ENCODE data around the gene UCP1.
A peak's percentile ranks its signal among the peaks of the same experiment; 100 is the strongest.
"Not testable (repeated sequence)": the region's sequence is repeated elsewhere in the genome, so short reads cannot be mapped to it uniquely, and the experiment has no call there.

Gene UCP1

GRCh38 chr4:140529434-140529833 is 39.3 kb downstream of the UCP1 start:
- no peak for DNase-seq

- peak; percentile 92 to 96 (median 93) for DNase-seq
These were observed 44.7 kb downstream of the UCP1 start, which contains the start of gene ELMOD2 for GRCh38 chr4:140523857-140524742. Gene ELMOD2, plus strand, starts transcription at chr4:140524168. Its CDS starts 1,261 bp downstream, at chr4:140525429.

- DNase-seq, result no peak
These were observed 45.3 kb downstream of the UCP1 start for GRCh38 chr4:140523370-140523856.

- no peak for DNase-seq
These were observed 53.3 kb downstream of the UCP1 start for GRCh38 chr4:140515423-140515822.

GRCh38 chr4:140513765-140514164 is 55.0 kb downstream of the UCP1 start:
- not testable (repeated sequence) for DNase-seq

Data from activated CD4-positive, CD25-positive, alpha-beta regulatory T cell (primary cell).